Non-pigmented ciliary epithelial cell (primary cell): ENCODE results near the gene GNG7.
"Not testable (repeated sequence)": the region's sequence is repeated elsewhere in the genome, so short reads cannot be mapped to it uniquely, and the experiment has no call there.

ENCODE experiments used
- DNase-seq: peaks from one replicate; pipeline ENCODE4 v3.0.0-alpha.2; 2010; ENCODE audit warnings: low read depth

The GNG7 gene

GRCh38 chr19:2641332-2641698, 61.2 kb downstream of the GNG7 start:
- DNase-seq = no peak

GRCh38 chr19:2640563-2641331, 61.7 kb downstream of the GNG7 start:
- DNase-seq = no peak

- no peak for DNase-seq
These were observed 62.5 kb downstream of the GNG7 start for GRCh38 chr19:2639999-2640398.

- no peak for DNase-seq
These were observed 64.0 kb downstream of the GNG7 start for GRCh38 chr19:2638417-2638940.

- DNase-seq = no peak
These were observed 65.4 kb downstream of the GNG7 start for GRCh38 chr19:2636897-2637683.

DNA sequence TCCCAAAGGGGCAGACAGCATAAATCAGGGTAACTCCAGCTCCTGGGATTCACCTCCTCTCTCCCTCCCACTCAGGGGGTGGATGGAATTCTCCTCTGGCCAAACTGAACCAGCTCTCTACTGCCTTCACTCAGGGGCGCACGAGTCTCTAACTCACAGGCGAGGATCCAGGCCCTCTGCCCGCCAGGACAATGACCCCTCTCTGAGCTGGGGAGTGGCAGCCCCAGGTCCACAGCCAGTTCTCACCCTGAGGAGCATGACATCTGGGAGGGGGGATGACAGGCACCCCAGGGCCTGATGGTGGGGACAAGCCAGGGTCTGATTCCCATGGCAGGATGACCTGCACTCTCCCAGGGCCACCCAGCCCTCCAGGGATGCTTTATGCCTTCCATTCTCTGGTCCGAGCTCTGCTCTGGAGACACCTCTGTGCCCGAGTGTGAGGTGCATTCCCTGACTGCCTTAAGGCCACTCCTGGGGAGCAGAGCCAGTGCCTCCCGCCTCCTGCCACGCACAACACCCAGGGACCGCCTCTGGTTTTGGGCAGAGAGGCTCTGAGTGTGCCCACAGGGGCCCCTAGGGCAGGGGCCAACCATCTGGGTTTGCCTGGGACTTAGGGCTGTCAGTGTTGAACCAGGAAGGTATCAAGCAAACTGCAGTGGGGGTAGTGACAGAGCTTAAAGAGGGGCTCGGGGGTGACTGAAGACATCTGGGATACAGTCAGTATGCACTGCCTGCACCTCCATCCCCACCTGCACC, 66.2 kb downstream of the GNG7 start:
- no peak for DNase-seq

DNA sequence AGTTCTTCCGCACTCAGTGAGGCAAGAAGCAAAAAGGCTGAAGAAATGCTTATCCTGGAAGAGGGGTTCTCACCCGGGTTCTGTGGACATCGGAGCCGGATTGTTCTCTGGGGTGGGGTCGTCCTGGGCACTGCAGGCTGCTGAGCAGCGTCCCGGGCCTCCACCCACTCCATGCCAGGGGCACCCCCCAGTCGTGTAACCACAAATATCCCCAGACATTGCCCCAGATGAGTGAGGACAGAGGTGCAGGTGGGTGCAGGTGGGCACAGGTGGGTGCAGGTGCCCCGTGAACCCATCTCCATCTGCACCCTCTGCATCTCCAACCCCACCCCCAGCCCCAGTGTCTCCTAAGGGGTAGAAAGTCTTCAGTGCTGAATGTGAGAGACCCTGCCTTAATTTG, 67.5 kb downstream of the GNG7 start:
- DNase-seq = no peak

GRCh38 chr19:2634228-2634951, 68.1 kb downstream of the GNG7 start:
- DNase-seq = no peak

- no peak for DNase-seq
These were observed 68.8 kb downstream of the GNG7 start for GRCh38 chr19:2633693-2634075.

GRCh38 chr19:2631213-2631821, 71.2 kb downstream of the GNG7 start:
- DNase-seq = no peak

DNA sequence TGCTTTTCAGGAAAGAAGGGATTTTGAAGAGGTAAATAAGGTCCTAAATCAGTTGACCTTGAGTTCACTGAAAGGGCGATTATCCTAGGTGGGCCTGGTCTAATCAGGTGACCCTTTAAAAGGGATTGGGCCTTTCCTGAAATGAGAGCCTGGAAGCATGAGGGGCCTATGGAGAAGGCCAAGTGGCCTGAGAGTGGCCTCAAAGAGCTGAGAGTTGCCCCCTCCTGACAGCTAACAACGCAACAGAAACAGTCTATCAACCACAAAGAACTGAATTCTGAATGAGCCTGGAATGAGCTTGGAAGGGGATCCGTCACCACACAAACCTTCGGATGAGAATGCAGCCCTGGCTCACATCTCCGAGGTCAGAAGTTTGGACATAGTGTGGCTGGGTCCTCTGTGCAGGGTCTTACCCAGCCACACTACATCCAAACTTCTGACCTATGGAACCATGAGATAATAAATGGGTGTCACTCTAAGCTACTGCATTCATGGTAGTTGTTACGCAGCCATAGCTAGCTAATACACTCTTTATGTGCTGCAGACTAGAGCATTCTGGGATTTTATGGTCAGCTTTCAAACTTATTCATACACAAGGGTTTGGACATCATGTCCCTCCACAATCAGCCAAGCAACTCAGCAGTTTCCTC, 72.0 kb downstream of the GNG7 start:
- DNase-seq = no peak

DNA sequence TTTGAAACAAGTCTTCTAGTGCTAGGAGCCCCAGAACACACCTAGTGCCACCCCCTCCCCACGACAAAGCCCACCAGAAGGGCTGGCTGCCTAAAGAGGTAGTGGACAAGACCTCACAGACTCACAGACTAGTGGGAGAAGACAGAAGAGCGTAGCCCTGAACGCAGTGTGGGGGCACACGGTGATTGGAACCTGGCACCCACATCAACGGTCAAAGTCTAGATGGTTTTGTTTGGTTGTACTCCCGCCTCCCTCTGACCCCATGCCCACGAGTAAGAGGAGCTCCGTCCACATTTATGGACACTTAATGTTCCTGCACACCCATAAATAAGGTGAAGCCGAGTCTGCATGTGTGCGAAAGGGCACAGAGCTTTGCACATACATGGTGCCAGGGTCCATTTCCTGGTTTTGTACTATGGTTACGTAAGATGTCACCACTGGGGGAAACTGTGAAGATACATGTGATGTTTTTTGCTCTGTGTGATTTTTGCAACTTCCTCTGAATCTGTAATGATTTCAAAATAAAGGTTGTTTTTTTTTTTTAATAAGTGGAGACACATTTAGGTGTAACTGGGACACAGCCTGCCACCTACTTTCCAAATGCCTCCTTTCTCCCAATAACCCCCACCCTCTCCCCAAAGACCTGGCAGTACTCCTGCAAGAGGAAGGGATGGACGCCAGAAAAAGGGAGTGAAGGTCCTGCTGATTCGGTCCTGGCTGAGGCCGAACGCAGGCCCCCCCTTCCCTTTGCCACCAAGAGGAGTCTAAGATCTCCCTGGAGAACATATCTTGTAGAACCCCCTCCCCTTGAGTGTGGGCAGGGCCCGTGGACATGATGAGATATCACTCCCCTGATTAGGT, 72.8 kb downstream of the GNG7 start:
- DNase-seq = no peak

- no peak for DNase-seq
These were observed 73.9 kb downstream of the GNG7 start for GRCh38 chr19:2628597-2628996.

DNA sequence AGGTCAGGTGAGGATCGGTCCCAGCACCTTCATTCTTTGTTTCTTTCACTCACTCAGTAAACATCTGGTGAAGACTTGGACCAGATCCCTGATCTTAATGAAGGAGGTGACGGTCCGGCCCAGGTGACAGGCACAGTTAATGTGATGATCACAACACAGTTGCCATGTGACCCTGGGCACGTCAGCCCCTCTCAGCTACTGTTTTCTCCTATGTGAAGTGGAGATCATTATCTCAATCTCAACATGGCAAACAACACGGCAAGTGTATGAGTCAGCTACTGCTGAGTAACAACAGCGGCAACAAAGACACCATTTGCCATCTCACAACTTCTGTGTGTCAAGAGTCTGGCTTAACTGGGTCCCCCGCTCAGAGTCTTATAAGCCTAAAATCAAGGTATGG, 74.6 kb downstream of the GNG7 start:
- DNase-seq = no peak

DNA sequence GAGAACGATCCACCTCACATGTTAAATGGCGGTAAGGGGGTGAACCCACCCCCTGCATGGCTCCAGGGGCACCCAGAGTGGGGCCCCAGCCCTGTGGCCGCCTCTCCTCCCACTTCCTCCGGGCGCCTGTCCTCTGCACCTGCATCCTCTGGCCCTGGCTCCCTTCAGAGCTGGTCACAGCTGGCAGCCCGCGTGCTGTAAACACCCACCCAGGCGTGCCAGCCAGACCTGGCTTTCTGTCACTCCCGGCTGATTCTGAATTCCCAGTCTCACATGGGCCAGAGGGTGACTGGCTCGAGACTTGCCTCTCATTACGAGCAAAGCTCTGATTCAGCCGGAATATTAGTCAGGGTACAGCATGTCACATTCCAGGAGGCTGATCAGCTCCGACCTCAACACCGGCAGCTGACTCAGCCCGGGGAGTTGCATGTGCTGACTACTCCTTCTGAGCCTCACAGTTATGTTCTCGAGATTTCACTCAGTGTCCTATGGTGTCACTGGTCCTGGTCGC, 75.1 kb downstream of the GNG7 start:
- peak; percentile 97 for DNase-seq

DNA sequence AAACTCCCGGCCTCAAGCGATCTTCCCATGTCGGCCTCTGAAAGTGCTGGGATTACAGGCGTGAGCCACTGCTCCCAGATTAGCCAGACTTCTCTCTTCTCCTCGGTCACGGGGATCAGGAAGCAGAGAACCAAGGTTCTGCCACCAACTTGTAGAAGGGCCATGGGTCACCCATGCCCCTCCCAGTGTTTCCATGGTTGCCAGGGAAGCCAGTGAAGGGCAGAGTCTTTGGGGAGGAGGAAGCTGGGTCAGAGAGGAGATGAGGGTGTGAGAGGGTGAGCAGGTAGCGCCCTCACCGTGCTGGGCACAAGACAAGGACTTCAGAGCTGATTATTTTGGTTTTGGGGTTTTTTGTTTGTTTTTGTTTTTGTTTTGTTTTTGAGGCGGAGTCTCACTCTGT, 77.1 kb downstream of the GNG7 start:
- no peak for DNase-seq

- DNase-seq = no peak
These were observed 77.9 kb downstream of the GNG7 start for GRCh38 chr19:2624537-2625091.

DNA sequence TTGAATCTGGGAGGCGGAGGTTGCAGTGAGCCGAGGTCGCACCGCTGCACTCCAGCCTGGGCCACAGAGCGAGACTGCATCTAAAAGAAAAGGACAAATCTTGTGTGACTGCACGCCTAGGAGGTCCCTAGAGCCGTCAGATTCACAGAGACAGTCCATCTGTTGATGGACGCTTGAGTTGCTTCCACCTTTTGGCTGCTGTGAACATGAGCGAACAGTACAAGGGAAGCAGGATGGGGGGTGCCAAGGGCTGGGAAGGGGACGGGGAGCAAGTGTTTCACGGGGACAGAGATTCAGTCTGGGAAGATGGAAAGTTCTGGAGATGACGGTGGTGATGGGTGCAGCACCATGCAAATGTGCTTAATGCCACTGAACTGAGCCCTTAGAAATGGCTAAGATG, 78.7 kb downstream of the GNG7 start:
- DNase-seq = no peak

DNA sequence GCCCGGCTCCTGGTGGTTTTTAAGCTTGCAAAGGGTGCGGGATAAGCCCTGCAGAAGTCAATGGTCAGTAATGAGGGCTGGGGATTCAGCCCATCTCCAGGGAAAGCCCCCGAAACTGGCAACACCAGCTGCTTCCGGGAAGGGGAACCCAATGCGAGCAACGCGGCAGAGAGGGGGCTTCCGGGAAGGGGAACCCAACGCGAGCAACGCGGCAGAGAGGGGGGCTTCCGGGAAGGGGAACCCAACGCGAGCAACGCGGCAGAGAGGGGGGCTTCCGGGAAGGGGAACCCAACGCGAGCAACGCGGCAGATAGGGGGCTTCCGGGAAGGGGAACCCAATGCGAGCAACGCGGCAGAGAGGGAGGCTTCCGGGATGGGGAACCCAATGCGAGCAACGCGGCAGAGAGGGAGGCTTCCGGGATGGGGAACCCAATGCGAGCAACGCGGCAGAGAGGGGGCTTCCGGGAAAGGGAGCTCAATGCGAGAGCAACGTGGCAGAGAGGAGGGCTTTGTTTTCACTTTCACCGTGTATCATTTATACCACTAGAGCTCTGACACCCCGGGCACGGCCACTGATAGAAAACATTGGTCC, 80.0 kb downstream of the GNG7 start:
- not testable (repeated sequence) for DNase-seq
